ENCODE data around the gene NAALADL2. TPM values are rescaled to one million over a fixed set of nuclear protein-coding genes. Genes with fewer than 3 reads are reported as not detected.
A peak's percentile ranks its signal among the peaks of the same experiment; 100 is the strongest.

Gene NAALADL2
- total and polyA plus RNA-seq, 2 of the 8 experiments (the other 6 are each of a cell fraction or from before 2014, with no cell fraction given) = 0.12 to 0.22 TPM

- Histone ChIP-seq H4K8ac (ENCODE audit: extremely low read depth, insufficient read depth, low read length) (no peak overlapping the region), H3K4me2 (ENCODE audit: insufficient read depth in 1 of 2, low read depth in 2 of 2, low read length in 2 of 2) (no peak overlapping the region), H3K23me2 (ENCODE audit: low read depth, low read length) (no peaks in the 10 kb centered on the region), H2AFZ (ENCODE audit: low read length) (0 out of 2 replicates have a peak overlapping the region, but pooled peaks have one; percentile 40), H3K4ac (replicated peaks; ENCODE audit: insufficient read length, low read depth, low read length) (no peak overlapping the region), H3K9ac (replicated peaks in 1 of 4; ENCODE audit: extremely low read depth in 1 of 4, low read depth in 3 of 4, low read length in 3 of 4) (no peak overlapping the region), H3K27me3 (replicated peaks in 1 of 4; ENCODE audit: control insufficient read depth in 3 of 4, extremely low read depth in 1 of 4, insufficient read depth in 3 of 4, low read length in 3 of 4) (peaks cover 0 to 1% (median 0%) of the 10 kb centered on the region in 4 experiments; a peak in 1 of 7 replicates), H4K91ac (replicated peaks; ENCODE audit: insufficient read length, low read length) (no peak overlapping the region), H2BK120ac (replicated peaks; ENCODE audit: low read depth, low read length) (no peak overlapping the region), H2BK20ac (ENCODE audit: low read length) (no peak overlapping the region), H4K20me1 (replicated peaks in 1 of 2; ENCODE audit: control insufficient read depth in 1 of 2, insufficient read depth in 2 of 2, low read length in 2 of 2) (no peaks in the 10 kb centered on the region), H3K4me3 (ENCODE audit: extremely low read depth in 1 of 4, insufficient read depth in 2 of 4, low read depth in 3 of 4, low read length in 4 of 4) (no peak overlapping the region), H3K79me2 (ENCODE audit: control insufficient read depth in 1 of 2, insufficient read depth in 2 of 2, low read length in 2 of 2) (no peaks in the 10 kb centered on the region), H3K23ac (ENCODE audit: insufficient read length) (no peak overlapping the region), H3K27ac (ENCODE audit: low read depth, low read length) (no peak overlapping the region), H3K9me3 (ENCODE audit: insufficient read depth in 2 of 2, low read depth in 1 of 2, low read length in 1 of 2) (no peaks in the 10 kb centered on the region), H2BK5ac (ENCODE audit: low read depth, low read length) (no peak overlapping the region), H3K14ac (ENCODE audit: insufficient read length) (no peak overlapping the region), H2BK12ac (ENCODE audit: low read depth, low read length) (no peak overlapping the region), H3K18ac (ENCODE audit: extremely low read depth, low read length) (no peak overlapping the region), H3K36me3 (ENCODE audit: control insufficient read depth in 2 of 4, insufficient read depth in 4 of 4, low read length in 3 of 4) (no peaks in the 10 kb centered on the region), H2AK5ac (ENCODE audit: low read depth, low read length) (no peak overlapping the region), H4K5ac (ENCODE audit: insufficient read length, low read depth, low read length) (no peak overlapping the region), H3K79me1 (ENCODE audit: low read depth, low read length) (no peaks in the 10 kb centered on the region), H3K4me1 (replicated peaks in 1 of 4; ENCODE audit: control insufficient read depth in 3 of 4, insufficient read depth in 4 of 4, low read length in 3 of 4) (no peaks in the 10 kb centered on the region; a peak in 1 of 7 replicates), H2BK15ac (ENCODE audit: low read length) (no peak overlapping the region), H3K56ac (replicated peaks; ENCODE audit: insufficient read length, low read depth, low read length) (no peak overlapping the region)
- WGBS, 2 experiments (ENCODE audit: extremely low coverage in 1 of 2, insufficient coverage in 1 of 2, insufficient read length in 1 of 2, insufficient replicate concordance in 2 of 2, low coverage in 1 of 2, low lambda C conversion rate in 2 of 2, missing lambda C conversion rate in 1 of 2) = 91% methylated on average over 3 of the region's 3 CpGs; no CpG with 5 or more reads in 1 of the 2 experiments
- POLR2A ChIA-PET (ENCODE audit: partially characterized antibody) = no interaction called here
- FAIRE-seq (no peak), DNase-seq (ENCODE audit: low read depth in 1 of 2, low spot score in 2 of 2) (no peak)
- CTCF ChIA-PET (ENCODE audit: partially characterized antibody) = no interaction called here
- TF ChIP-seq SP1 (IDR thresholded peaks at IDR 0.05; ENCODE audit: low read depth, low read length) = no peak
- no peak for TF ChIP-seq KDM1A (IDR thresholded peaks at IDR 0.05; ENCODE audit: borderline replicate concordance, low read length)
- no peak for TF ChIP-seq CBX8 (IDR thresholded peaks at IDR 0.05; ENCODE audit: borderline replicate concordance, low read depth, low read length)
- TF ChIP-seq SP2 (IDR thresholded peaks at IDR 0.05; ENCODE audit: low read length) = no peak
- no peak for TF ChIP-seq YY1 (IDR thresholded peaks at IDR 0.05; ENCODE audit: low read depth, low read length)
- no peak for TF ChIP-seq HDAC6 (IDR thresholded peaks at IDR 0.05; ENCODE audit: low read depth, low read length)
- no peak for TF ChIP-seq CEBPB (IDR thresholded peaks at IDR 0.05; ENCODE audit: low read depth, low read length)
- no peak for TF ChIP-seq KDM5A (IDR thresholded peaks at IDR 0.05; ENCODE audit: low read length)
- TF ChIP-seq SIRT6 (IDR thresholded peaks at IDR 0.05; ENCODE audit: low read length) = no peak
- no peak for TF ChIP-seq POU5F1 (IDR thresholded peaks at IDR 0.05; ENCODE audit: low read depth, low read length)
- TF ChIP-seq TBP (IDR thresholded peaks at IDR 0.05; ENCODE audit: low read depth, low read length) = no peak
- no peak for TF ChIP-seq ASH2L (IDR thresholded peaks at IDR 0.05; ENCODE audit: low read length)
- no peak for TF ChIP-seq BCL11A (IDR thresholded peaks at IDR 0.05; ENCODE audit: low read depth in 2 of 2, low read length in 2 of 2)
- TF ChIP-seq HDAC2 (IDR thresholded peaks at IDR 0.05; ENCODE audit: borderline replicate concordance in 1 of 2, low read depth in 2 of 2, low read length in 2 of 2) = no peak
- no peak for TF ChIP-seq RNF2 (IDR thresholded peaks at IDR 0.05; ENCODE audit: borderline replicate concordance, low read depth, low read length, missing control alignments, poor library complexity, severe bottlenecking)
- TF ChIP-seq MAX (IDR thresholded peaks at IDR 0.05) = no peak
Observed at GRCh38 chr3:175521406-175521805, 662.3 kb downstream of the NAALADL2 start.
